GM21786 (cell line): ENCODE results near the gene NOP53.
"Not testable (repeated sequence)": the region's sequence is repeated elsewhere in the genome, so short reads cannot be mapped to it uniquely, and the experiment has no call there.

Experiments used
- ATAC-seq: cut with Tn5 transposase; IDR thresholded peaks from one replicate; pipeline ENCODE4 v1.9.1; 2021; ENCODE audit not compliant: unreplicated experiment

Gene NOP53

DNA sequence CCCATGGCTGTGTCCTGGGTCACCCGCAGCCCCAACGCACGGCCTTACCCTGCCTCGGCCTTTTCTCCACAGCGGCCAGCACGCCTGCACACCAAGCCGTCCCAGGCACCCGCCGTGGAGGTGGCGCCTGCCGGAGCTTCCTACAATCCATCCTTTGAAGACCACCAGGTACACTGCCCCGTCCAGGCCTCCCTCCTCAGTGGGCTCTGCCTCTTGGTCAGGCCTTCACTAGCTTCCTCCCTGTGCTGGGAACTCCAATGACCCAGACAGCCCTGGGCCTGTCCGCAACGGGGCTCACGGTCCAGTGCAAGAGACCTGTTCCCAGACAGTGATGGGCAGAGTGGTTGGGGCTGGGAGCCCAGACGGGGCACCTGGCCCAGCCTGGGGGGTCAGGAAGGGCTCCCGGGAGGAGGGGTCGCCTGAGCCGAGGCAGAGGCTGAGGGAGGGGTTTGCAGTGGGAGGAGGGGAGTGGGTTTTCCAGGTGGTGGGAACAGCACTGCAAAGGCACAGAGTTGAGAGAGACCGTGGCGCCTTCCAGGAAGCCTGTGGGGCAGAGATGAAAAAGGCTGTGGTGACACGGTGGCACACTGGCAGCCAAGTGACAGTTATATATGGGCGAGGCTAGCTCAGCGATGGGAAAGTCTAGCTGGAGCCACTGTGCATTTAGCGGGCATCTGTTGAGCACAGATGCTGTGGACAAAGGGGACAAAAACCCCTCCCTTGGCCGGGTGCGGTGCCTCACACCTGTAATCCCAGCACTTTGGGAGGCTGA is 7.3 kb downstream of the NOP53 start:
- ATAC-seq = no peak

DNA sequence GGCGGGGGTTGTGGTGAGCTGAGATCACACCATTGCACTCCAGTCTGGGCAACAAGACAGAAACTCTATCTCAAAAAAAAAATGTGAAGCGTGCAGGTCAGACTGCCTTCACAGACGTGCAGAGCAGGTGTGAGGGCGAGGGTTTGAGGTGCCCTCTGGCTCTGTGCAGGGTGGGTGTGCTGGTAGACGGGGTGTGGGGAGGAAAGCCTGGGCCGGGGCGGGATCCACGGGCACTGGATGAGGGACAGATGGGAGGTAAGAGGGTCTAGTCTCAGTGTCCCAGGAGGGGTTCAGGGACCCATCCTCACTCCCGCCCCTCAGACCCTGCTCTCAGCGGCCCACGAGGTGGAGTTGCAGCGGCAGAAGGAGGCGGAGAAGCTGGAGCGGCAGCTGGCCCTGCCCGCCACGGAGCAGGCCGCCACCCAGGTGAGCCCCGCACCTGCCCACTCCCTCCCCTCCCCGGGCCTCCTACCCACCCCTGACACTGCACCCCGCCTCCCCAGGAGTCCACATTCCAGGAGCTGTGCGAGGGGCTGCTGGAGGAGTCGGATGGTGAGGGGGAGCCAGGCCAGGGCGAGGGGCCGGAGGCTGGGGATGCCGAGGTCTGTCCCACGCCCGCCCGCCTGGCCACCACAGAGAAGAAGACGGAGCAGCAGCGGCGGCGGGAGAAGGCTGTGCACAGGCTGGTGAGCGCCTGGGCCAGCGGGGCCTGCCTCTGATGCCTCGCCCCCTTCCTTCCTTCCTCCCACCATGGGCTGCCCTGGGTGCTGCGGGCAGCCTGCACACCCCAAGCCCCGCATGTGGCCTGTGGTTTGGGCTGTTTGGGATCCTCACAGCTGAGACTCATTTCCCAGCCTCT is 9.1 kb downstream of the NOP53 start:
- no peak for ATAC-seq

DNA sequence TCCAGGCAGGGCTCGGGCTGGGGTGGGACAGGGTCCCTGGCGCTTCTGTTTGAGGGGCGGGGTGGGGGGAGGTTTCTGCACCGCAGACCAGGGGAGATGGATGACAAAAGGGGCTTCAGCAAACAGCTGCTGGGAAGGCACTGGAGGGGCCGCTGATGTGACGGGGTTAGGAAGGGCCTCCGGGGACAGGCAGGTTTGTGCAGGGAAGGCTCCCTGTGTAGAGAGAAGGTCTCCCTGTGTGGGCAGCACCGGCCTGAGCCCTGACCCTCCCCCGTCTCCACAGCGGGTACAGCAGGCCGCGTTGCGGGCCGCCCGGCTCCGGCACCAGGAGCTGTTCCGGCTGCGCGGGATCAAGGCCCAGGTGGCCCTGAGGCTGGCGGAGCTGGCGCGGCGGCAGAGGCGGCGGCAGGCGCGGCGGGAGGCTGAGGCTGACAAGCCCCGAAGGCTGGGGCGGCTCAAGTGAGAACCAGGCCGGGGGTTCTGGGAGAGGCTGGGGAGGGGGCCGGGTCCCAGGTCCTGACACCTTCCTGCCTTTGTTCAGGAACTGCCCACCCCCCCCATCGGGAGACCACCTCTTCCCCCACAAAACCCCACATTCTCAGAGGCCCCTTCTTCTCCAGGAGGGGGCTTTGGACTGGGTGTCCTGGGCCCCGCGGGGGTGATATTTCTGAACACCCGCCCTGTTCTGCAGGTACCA is 9.9 kb downstream of the NOP53 start:
- ATAC-seq = no peak

DNA sequence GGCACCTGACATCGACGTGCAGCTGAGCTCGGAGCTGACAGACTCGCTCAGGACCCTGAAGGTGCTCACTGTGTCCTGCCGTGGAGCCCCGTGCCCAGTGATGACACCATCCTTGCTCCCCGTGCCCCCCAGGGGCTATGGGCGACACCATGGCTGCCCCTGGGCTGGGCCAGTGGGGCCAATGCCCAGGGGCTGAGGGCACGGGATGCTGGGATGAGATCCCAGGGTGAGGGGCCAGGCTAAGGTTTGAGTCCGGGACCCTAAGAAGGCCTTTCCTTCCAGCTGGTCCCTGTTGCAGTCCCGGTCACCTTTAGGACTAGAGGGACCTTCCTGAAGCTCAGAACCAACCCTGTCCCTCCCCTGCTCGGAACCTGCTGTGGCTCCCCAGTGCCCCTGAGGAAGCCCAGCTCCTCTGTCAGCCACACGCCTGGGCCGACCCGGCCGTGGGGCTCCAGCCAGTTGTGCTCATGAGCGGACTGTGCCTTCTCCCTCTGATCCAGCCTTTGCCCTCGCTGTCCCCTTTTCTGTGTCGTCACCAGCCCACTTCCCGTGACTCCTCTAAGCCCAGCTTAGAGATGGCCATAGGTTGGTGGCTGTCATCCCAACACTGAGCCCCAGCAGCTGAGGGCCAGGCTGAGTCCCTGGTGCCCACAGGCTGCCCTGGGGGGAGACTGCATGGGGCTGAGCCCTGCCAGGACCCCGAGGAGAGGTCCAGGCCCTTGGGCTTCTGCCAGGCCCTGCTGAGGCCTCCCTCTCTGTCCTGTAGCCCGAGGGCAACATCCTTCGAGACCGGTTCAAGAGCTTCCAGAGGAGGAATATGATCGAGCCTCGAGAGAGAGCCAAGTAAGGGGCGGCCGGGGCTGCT is 10.6 kb downstream of the NOP53 start:
- no peak for ATAC-seq

DNA sequence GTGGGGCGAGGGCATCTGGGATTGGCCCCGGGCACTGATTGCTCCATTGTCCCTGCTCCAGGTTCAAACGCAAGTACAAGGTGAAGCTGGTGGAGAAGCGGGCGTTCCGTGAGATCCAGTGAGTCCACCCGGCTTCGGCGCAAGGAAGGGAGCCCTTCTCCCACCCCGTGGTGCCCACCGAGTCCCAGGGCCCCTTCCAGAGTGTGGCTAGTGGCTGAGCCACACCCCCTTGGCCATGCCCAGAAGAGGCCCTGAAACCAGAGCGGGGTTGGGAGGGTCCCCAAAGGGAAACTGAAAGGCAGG is 11.2 kb downstream of the NOP53 start:
- ATAC-seq = no peak

DNA sequence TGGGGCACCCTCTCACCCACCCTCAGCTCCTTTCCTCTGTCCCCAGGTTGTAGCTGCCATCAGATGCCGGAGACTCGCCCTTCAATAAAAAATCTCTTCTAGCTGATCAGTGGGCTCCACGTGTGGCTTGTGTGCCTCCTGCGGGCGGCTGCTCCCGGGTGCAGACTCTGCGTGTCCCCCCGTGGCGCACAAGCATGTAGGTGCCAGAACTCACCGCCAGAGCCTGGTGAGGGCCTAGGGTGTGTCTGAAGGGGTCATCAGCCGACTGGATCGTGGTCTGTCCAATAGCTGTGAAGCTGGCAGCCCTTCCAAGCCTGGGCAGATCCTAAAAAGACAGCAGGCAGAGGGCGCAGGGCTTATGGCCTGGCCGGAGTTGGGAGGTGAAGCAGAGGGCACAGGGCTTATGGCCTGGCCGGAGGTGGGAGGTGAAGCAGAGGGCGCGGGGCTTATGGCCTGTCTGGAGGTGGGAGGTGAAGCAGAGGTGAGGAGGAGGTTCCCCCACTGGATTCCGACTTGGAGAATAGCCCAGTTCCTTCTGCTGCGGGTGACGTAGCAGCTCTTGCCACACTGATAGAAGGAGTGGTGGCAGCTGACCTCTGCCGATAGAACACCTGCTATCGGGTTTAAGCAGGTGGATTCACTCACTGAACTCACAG is 11.7 kb downstream of the NOP53 start:
- no peak for ATAC-seq

DNA sequence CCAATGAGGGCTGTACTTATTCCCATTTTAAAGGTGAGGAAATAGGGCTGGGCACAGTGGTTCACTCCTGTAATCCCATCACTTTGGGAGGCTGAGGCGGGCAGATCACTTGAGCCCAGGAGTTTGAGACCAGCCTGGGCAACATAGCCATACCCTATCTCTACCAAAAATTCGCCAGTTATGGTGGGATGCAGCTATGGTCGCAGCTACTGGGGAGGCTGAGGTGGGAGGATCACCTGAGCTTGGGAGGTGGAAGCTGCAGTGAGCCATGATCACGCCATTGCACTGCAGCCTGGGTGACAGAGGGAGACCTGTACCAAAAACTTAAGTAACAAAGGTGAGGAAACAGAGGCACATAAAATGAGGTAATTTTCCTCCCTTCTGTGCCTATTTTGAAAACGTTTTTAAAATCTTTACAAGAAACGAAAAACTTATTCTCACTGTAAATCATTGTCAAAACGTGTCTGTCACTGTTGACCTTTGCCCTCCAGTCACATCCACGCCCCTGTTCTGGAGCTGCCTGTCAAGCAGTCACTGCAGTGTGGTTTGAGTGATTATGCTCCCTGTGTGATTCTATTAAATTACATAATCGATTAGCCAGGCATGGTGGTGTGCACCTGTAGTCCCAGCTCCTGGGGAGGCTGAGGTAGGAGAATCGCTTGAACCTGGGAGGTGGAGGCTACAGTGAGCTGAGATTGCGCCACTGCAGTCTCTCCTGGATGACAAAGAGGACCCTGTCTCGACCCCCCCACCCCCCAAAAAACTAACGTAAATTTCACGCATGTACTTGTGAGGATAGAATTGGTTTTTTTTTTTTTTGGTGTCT is 12.5 kb downstream of the NOP53 start:
- no peak for ATAC-seq

DNA sequence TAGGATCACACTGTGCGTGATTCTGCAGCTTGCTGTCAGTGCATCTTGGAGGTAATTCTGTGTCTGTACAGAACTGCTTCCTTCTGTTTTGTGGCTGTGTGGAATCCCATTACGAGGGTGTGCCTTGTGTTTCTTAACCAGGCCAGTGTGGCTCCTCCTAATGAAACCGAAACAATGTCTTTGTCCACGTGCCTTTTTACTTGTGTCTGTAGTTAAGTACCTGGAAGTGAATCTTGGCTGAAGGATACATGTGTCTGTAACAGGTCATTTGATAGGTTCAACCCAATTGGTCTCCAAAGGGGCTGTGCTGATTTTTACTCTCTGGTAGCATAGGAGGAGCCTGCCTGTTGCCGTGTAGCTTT is 13.1 kb downstream of the NOP53 start:
- no peak for ATAC-seq

DNA sequence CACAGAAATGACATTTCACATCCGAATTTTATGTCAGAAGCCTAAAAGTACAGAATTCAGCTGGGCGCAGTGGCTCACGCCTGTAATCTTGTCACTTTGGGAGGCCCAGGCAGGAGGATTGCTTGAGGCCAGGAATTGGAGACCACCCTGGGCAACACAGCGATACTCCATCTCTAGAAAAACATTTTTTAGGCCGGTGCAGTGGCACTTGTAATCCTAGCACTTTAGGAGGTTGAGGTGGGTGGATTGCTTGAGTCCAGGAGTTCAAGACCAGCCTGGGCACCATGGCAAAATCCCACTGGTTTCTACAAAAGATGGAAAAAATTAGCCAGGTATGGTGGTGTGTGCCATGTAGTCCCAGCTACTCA is 15.3 kb downstream of the NOP53 start:
- no peak for ATAC-seq

DNA sequence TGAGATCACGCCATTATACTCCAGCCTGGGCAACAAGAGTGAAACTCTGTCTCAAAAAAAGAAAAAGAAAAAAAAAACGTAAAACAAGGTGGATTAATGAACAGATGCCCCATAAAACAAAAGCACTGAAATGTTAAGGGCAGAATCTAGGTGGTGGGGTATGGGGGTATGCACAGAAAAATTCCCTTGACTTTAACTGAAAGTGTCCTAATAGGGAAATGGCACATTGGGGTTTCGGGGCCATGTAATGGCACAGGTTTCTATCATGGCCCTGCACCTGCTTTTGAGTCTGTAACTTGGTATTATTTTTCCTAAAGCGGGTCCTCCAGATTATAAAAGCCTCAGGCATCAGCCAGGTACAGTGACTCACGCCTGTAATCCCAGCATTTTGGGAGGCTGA is 16.2 kb downstream of the NOP53 start:
- no peak for ATAC-seq

DNA sequence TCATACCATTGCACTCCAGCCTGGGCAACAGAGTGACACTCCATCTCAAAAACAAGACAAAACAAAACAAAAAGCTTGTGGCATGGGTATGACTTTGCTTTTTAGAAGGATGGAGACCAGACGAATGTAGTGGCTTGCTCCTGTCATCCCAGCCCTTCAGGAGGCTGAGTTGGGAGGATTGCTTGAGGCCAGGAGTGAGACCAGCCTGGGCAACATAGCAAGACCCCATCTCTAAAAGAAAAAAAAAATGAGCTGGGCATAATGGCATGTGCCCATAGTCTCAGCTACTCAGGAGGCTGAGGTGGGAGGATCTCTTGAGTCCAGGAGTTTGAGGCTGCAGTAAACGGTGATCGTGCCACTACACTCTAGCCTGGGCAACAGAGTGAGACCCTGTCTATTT is 16.8 kb downstream of the NOP53 start:
- no peak for ATAC-seq

DNA sequence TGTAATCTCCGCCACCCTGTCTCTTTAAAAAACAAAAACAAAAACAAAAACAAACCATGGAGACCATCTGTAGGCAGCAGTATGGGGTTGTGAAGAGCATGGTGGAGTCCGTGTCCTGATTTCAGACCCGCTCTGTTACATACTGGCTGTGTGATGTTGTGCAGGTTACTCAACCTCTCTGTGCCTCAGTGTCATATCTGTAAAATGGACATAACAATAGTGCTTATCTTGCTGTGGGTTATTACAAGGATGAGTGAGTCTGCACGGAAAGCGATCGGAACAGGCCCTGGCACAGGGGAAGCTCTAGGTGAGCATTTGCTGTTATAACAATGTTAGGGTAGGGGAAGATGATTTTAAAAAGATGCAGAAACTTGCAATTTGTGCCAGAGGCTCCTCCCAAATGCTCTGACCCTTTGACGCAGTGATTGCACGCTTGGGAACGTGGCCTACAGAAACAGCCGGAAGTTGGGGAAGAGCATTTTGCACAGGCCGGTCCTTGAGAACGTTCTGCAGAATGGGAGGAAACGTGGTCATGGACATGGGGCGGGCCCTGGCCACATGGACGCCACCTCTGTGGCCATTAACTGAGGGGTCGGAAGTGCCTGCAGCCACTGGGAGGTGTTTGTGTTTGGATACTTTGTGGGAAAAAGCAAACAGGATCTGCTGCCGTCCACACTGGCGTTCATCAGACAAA is 17.4 kb downstream of the NOP53 start:
- no peak for ATAC-seq

DNA sequence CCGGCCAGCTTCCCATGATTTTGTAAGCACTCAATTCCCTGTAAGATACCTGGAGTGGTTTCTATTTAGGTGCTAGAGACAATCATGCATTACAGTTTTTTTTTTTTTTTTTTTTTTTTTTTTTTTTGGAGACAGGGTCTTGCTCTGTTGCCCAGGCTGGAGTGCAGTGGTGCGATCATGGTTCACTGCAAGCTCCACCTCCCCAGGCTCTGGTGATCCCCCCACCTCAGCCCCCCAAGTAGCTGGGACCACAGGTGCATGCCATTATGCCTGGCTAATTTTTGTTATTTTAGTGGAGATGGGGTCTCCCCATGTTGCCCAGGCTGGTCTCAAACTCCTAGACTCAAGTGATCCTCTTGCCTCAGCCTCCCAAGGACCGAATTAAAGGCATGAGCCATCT is 19.4 kb downstream of the NOP53 start:
- ATAC-seq = not testable (repeated sequence)

DNA sequence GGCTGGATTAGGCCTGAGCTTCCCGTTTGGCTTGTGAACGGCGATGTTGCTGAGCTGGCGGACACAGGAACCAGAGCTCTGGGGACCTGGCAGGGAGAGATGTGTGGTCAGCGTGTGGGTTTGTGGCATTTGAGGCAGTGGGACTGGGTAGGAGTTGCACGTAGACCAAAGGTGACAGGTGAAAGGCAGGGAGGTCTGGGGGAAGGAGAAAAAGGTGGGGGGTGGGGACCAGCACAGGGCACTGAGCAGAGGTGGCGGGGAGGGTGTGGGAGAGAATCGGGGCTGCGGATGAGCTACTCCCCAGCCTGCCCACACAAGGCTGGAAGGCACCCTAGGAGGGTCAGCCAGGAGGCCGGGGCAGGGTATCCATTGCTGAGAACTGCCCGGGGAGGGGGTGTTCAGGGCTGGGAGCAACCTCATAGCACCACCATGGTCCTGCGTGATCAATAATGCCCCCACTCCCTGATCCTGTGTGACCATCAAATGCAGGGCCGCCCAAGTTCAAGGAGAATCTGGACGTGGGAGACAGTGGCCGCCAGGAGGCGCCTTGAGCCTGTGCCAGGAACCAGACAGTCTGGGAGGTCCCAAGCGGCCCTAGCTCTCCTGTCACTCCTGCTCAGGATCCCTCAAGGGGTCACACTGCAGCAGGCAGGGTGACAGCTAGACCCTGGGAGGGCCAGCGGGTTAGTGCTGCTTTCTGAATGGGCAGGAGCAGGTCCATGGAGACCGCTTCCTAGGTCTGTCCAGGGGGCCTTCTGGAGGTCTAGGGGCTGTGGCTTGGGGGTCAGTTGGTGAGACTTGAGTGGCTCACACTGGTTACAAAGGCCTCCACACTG is 20.4 kb downstream of the NOP53 start:
- ATAC-seq = no peak

DNA sequence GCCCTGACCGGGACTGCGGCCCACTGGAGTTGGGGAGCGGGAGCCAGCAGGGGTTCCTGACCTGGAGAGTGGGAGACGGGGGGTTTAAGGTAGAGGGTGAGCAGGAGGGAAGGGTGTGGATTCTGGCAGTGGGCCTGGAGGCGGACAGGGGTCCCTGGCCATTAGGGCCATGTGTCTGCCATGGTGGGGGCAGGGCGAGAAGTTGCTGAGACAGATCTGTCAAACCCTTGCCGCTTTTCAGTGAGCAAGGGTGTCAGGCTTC is 20.9 kb downstream of the NOP53 start:
- ATAC-seq = no peak

DNA sequence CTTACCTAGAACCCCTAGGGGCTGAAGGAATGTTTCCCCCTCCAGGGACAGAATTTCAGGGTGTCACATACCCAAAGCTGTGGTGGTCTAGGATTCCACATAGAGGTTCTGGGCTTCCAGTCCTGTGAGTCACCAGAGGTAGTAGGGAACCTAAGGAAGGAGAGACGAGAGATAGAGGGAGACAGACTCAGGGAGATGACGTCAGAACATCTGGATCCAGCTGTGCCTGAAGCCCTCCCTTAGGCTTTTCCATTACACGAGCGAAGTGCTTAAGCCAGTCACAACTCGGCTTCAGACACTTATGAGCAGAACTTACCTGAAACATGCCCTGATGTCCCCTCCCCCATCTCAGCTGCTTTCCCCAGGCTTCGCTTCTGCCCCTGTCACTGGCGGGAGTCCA is 21.3 kb downstream of the NOP53 start:
- ATAC-seq = no peak

DNA sequence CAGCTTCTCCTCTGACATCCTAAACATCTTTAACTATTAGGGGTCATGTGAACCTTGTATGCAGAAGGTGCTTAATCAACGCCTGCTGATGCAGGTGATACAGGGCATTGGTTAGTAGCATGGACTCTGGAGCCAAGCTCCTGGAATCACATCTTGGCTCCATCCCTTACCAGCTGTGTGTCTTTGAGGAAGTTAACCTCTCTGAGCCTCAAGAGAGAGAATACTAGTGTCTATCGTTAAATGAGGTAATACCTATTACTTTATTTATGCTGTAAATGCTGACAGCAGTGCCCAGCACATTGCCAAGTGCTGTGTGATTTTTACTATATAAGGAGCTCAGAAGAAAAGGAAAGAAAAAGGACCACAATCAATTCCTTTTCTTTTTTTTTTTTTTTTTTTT is 22.0 kb downstream of the NOP53 start:
- no peak for ATAC-seq

DNA sequence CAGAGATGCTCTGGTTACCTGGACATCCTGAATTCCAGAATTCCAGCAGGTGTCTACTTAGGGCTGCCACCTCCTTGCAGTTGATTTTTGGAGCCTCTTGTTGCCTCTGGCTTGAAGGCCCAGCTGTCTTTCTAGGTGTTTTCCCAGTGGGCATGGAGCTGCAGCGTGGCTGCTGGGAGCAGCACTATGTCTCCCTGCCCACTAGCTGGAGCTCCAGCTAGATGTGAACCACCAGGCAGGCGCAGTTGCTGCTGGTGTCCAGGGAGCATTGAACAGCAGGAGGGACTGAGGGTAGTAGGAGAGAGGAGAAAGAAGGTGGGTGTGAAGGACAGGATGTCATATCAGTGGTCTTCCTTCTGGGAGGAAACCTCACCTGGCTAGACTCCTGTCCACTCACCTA is 23.3 kb downstream of the NOP53 start:
- ATAC-seq = no peak

DNA sequence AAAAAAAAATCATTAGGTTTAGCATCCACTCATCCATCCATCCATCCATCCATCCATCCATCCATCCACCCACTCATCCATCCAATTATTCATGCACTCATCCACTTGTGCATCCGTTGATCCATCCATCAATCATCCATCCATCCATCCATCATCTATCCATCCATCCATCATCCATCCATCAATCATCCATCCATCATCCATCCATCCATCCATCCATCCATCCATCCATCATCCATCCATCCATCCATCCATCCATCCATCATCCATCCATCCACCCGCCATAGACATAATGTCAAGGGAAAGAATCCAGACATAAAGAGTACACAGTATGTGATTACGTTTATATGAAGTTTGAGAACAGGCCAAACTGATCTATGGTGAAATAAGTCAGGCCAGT is 24.2 kb downstream of the NOP53 start:
- no peak for ATAC-seq
